GM18505 (cell line): Measurements from ENCODE around the gene KCNK7.

Source experiments
- ATAC-seq: cut with Tn5 transposase; IDR thresholded peaks from one replicate; pipeline ENCODE4 v1.9.1; 2021; ENCODE audit not compliant: unreplicated experiment
- POLR2A ChIP-seq: IDR thresholded peaks from 4 replicates; pipeline ENCODE4 v1.6.1; 2011; ENCODE audit warnings: borderline replicate concordance; ENCODE audit not compliant: insufficient read depth, insufficient read length; ENCODE audit errors: extremely low read depth

KCNK7 gene

GRCh38 chr11:65562788-65563187 lies 32.8 kb downstream of the KCNK7 start:
- TF ChIP-seq POLR2A: no peak

DNA sequence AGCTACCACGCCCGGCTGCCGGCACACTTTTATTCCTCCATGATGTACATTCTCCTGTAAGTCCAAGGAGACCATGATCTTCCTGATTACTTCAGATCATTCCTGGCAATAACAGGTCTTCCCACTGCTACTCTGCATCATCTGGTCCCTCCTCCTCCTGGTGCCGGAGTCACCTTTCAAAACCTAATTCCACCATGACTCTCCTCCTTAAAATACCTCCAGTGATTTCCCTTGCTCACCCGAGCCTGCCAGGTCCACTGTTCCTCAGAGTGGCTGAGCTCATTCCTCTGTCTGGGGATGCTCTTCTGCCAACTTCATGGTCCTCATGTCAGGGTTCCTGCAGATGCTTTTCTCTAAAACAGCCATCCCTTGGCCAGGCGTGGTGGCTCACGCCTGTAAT lies 33.6 kb downstream of the KCNK7 start:
- ATAC-seq: no peak
- no peak for TF ChIP-seq POLR2A

More at GRCh38 chr11:65562788-65563187, 32.8 kb downstream of the KCNK7 start:
- no peak for ATAC-seq

DNA sequence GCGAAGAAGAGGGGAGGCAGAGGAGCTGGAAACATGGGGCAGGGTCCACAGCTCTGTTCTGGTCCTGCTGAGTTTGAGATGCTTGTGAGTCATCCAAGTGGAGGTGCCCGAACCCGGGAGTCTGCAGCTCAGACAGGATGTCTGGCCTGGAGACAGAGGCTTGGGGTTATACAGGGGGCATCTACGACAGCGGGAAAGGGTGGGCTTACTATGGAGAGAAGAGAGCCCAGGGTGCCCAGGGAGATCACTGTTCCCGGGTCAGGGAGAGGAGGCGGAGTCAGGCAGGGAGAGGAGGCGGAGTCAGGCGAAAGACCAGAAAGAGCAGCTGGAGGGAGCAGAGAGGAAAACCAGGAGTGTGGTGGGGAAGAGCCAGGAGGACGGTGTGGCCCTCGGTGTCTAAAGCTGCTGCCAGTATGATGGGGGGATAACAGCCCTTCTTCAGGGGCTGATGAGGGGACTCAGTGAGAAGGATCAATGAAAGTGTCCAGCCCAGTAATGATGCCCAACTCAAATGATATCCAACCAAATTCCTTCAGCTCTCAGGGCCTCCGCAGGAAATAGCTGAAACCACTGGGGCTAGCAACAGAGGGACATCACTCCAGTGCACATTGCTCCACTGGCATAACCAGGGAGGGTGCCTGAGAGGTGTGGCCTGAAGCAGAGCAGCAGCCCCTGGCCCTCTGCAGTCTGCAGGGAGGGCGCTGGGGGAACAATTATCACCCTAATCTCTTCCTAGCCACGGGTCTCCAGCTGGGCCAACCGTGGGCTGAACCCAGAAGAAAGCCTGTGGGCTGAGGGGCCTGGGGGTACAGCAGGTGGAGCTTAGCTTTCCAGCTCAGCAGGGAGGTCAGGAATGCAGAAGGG lies 34.8 kb downstream of the KCNK7 start:
- ATAC-seq: no peak
- TF ChIP-seq POLR2A: no peak

GRCh38 chr11:65559951-65560537 lies 35.6 kb downstream of the KCNK7 start:
- TF ChIP-seq POLR2A: no peak
- ATAC-seq: no peak

- no peak for ATAC-seq
- no peak for TF ChIP-seq POLR2A
Measured at GRCh38 chr11:65559535-65559934, 36.1 kb downstream of the KCNK7 start.

DNA sequence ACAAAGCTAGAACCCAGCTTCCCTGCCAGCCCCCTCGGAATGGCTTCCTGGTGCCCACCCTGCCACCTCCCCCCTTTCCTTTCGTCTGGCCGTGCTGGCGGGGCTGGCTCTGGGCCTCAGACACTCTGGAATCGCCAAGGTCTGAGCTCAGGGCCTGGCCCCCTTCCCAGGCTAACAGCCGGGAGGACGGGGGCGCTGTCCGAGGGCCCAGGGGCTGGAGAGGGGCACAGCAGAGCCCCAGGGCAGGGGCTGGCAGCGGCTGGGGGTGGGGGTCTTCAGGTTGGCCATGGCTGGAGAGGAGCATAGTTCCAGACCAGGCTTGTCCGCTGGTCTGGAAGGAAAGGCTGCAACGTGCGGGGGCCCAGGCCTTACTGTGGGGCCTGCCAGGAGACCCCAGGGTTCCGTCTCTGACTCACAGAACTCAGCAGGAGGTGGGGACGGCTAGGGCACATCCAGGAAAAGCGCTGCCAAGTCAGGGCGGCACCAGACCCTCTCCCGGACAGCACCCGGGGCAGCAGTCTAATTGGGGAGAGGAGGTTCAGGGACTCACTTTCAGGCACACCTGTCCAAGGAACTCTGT lies 36.6 kb downstream of the KCNK7 start:
- TF ChIP-seq POLR2A: no peak
- no peak for ATAC-seq

DNA sequence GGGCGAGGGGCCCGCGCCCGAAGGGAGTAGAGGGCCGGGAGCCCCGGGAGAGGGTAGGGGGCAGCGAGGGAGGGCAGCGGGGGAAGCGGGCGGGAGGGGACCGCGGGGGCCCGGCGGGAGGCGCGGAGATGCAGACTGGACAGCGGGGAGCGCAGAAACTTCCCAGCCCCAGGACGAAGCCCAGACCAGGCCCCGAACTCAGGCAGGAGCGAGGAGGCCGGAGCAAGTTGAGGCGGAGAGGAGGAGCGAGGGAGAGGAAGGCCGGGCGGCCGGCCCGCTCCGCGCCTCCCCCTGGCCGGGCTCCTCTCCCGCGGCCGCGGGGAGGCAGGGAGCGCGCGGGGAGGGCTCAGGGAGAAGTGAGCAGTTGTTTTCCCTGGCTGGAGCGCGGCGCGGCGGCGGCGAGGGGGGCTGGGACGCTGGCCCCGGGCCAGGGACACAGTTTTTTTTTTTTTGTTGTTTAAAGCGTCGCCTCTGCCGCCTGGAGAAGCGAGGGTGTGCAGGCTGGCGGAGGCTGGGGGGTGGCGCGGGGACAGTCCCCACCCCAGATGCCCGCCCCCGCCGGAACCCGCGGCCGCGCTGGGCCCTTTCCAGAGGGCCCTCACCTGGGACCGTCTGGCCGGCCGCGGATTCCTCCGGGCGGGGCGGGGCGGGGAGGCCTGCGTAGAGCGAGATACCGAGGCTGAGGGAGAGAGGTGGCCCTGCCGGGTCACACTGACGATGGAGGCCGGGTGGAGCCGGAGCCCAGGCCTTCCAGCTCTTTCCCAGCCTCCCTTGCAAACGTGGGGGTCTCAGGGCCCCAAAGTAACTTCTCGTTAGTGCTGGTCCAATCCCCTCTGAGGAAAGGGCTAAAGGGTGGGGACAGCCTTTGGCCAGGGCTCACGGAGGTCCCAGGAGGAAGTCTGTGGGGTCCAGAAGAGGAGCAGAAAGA lies 37.3 kb downstream of the KCNK7 start, which contains the start of gene LTBP3:
TSS of gene LTBP3 (minus strand) at position 358 of the 928 bp plus-strand sequence. CDS start 400 bp downstream, outside the sequence.
- no peak for TF ChIP-seq POLR2A

GRCh38 chr11:65557280-65558001 lies 38.2 kb downstream of the KCNK7 start:
- no peak for TF ChIP-seq POLR2A
- ATAC-seq: no peak

More for the DNA sequence above, 37.3 kb downstream of the KCNK7 start, which contains the start of gene LTBP3:
- no peak for ATAC-seq

DNA sequence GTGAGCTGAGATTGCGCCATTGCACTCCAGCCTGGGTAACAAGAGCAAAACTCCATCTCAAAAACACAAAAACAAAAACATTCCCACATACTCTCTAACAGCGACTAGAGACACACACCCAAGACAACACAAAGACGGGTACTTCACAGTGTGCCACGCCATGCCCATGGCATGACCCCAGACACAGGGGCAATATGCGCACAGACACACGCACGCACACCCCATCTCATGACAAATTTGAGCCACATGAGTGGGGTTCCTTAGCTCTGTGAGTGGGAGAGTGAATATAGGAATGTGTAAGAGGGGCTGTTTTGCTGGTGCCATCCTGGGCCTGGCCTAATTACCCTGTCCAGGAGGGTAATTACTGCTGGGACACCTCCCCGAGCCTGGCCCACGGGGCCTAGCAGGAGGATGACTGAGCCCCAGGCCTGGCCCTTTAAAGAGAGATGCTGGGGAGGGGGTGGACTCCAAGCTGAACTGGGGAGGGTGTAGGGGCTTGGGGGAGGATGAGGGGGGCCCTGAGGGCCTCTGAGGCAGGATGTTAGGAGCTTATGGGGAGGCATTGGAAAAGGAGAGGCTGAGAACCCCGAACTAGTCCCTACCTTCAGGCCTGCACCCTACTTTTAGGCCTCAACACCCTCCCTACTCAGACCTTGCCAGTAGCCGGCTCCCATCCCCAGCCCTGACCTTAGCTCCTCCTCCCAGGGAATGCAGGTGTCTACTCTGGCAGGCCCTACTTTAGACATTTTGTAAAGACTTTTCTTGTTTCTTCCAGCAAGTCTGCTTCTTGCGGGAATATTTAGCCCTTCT lies 38.9 kb downstream of the KCNK7 start:
- no peak for ATAC-seq
- no peak for TF ChIP-seq POLR2A

DNA sequence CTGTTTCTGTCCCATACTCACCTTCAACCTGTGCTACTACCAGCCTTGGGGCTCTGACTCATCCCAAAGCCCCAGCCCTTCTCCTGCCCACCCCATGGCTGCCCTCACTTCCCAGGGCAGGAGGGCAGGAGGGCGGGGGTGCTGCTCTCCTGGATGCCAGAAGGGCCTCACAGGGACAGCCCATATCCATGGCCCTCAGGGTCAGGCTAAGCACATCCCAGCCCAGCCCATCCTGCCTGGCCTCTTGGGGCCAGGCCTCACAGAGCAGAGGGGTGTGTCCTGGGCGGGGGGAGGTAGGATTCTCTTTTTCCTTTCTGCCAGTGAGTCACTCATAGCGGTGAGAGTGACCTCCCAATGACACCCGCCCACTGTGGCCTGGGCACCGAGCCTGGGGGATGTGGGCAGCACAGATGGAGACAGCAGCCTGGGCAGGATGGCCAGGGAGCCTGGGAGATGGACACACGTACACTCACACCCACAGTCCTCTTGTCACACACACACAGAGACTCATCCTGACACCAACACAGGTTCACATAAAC lies 39.8 kb downstream of the KCNK7 start:
- ATAC-seq: no peak
- no peak for TF ChIP-seq POLR2A

DNA sequence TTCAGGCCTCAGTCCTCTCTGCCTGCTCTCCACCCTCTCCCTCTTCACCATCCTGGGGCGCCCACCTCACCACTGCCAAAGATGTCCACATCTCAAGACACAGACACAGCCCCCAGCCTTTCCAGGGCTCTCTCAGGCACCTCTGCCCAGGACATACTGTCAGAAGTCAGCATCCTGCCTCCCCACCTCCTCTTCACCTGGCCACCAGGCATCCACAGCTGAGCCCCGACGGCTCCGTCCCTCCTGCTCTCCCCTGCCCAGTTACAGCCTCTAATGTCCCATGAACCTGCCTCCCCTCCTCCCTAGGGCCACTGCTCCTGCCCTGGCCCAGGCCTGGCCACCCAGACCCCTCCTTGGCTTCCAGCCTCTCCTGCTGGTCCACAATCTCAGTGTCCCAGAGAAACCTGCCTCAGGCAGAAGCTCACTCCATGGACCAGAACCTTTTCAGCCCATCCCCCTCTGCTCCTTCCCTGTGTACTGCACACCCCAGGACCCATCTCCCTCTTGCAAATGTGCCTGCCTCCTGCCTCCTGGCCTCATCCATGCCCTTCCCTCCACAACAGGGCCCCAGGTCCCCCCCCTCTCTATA lies 40.7 kb downstream of the KCNK7 start:
- no peak for ATAC-seq
- no peak for TF ChIP-seq POLR2A
